Loucy (cell line): ENCODE data around the gene ST3GAL3.

ENCODE experiments used
- CTCF ChIP-seq: fragments of 200-600 bp; sonication (generic); conservative IDR thresholded peaks from 2 replicates; pipeline ENCODE4 v1.5.1; 2014; ENCODE audit warnings: mild to moderate bottlenecking, antibody characterized with exemption, low read length
- EZH2phosphoT487 ChIP-seq: fragments of 200-600 bp; IDR thresholded peaks from 2 replicates; pipeline ENCODE4 v1.6.1; 2018; ENCODE audit warnings: antibody characterized with exemption, mild to moderate bottlenecking, moderate library complexity, borderline replicate concordance

GRCh38 chr1:43867976-43868740 is 160.8 kb downstream of the ST3GAL3 start:
- TF ChIP-seq CTCF (no peak), EZH2phosphoT487 (no peak)
